GM10847 (cell line): ENCODE data around the gene HPS6.

ENCODE experiments used
- POLR2A ChIP-seq: IDR thresholded peaks from 2 replicates; pipeline ENCODE4 v1.6.1; 2011; ENCODE audit not compliant: insufficient read length; ENCODE audit errors: extremely low read depth

HPS6 gene

GRCh38 chr10:102112210-102112817, 47.2 kb downstream of the HPS6 start:
- TF ChIP-seq POLR2A, result no peak

GRCh38 chr10:102113261-102113955, 48.3 kb downstream of the HPS6 start:
- no peak for TF ChIP-seq POLR2A

GRCh38 chr10:102113956-102114857, 49.1 kb downstream of the HPS6 start:
- no peak for TF ChIP-seq POLR2A

GRCh38 chr10:102114861-102115618, 49.9 kb downstream of the HPS6 start:
- TF ChIP-seq POLR2A, result peak; percentile 71

GRCh38 chr10:102115775-102116174, 50.6 kb downstream of the HPS6 start:
- no peak for TF ChIP-seq POLR2A

GRCh38 chr10:102116656-102117055, 51.5 kb downstream of the HPS6 start:
- no peak for TF ChIP-seq POLR2A
